Activated T-cell treated with anti-CD3 and anti-CD28 coated beads, Interleukin-2, amount 50 U/mL, for 1 hour (primary cell): ENCODE results near the gene RAD9A.

ENCODE experiments used
- DNase-seq: peaks from one replicate; pipeline ENCODE4 v3.0.0-alpha.2; 2020

RAD9A gene

GRCh38 chr11:67442504-67443404 lies 51.0 kb downstream of the RAD9A start:
- DNase-seq = no peak

- no peak for DNase-seq
Measured at GRCh38 chr11:67445515-67445914, 53.7 kb downstream of the RAD9A start.
